Lung (tissue), 12 donors: ENCODE results near the gene AK6. TPM values are rescaled to one million over a fixed set of nuclear protein-coding genes. Genes with fewer than 3 reads are reported as not detected.

Experiments used
- ATAC-seq: fragments of 200-7000 bp; cut with Tn5 transposase; one replicate; pipeline ENCODE4 v1.9.1; 2020; ENCODE audit warnings: moderate number of reproducible peaks; ENCODE audit not compliant: insufficient read depth, low FRiP score
- DNase-seq, 3 donors: peaks; one replicate each; pipeline ENCODE4 v3.0.0-alpha.2; 2013 to 2017
- H3K27ac ChIP-seq, 2 donors: one replicate each; pipeline ENCODE4 v1.5.1; 2013; ENCODE audit warnings: mild to moderate bottlenecking in 2 of 2, moderate library complexity in 2 of 2, control low read depth in 1 of 2, inconsistent platforms in 1 of 2, low read depth in 1 of 2, low read length in 1 of 2
- H3K27me3 ChIP-seq, 3 donors: one replicate each; pipeline ENCODE4 v1.5.1; 2013; ENCODE audit warnings: low read length in 2 of 3; ENCODE audit not compliant: control insufficient read depth in 3 of 3, insufficient read depth in 3 of 3
- H3K36me3 ChIP-seq, 4 donors: one replicate each; pipeline ENCODE4 v1.5.1; 2013; ENCODE audit warnings: low read length in 4 of 4, mild to moderate bottlenecking in 1 of 4, moderate library complexity in 1 of 4; ENCODE audit not compliant: control insufficient read depth in 4 of 4, insufficient read depth in 4 of 4
- H3K4me1 ChIP-seq, 5 donors: one replicate each; pipeline ENCODE4 v1.5.1; 2013; ENCODE audit warnings: low read length in 5 of 5, mild to moderate bottlenecking in 2 of 5, moderate library complexity in 1 of 5; ENCODE audit not compliant: control insufficient read depth in 5 of 5, insufficient read depth in 5 of 5
- H3K4me3 ChIP-seq: one replicate; pipeline ENCODE4 v1.5.1; 2013; ENCODE audit warnings: mild to moderate bottlenecking, control low read depth, moderate library complexity
- H3K9ac ChIP-seq, 2 donors: one replicate each; pipeline ENCODE4 v1.5.1; 2013; ENCODE audit warnings: low read length in 2 of 2, control low read depth in 1 of 2; ENCODE audit not compliant: insufficient read depth in 1 of 2
- H3K9me3 ChIP-seq, 4 donors: one replicate each; pipeline ENCODE4 v1.5.1; 2013; ENCODE audit warnings: low read length in 3 of 4, mild to moderate bottlenecking in 1 of 4, moderate library complexity in 1 of 4; ENCODE audit not compliant: control insufficient read depth in 4 of 4, insufficient read depth in 3 of 4
- WGBS, 2 donors: extraction: QIAGEN DNeasy Blood & Tissue Kit; methylation state at CpG; one replicate each; pipeline ENCODE4 v1.1.7; 2013; 5-methylcytosine and 5-hydroxymethylcytosine counted together
- polyA plus RNA-seq, 2 donors: library from polyadenylated mRNA; stranded (reverse); fragments of 200-250 nt; gene quantifications; one replicate each; pipeline ENCODE4 v1.2.1, GENCODE V29; 2013
- total RNA-seq, 2 donors: library from RNA; depleted of rRNA in 1 of 2; stranded (reverse); fragments of >200 nt in 1 of 2; gene quantifications; one replicate each; pipeline ENCODE4 v1.2.1, GENCODE V29; 2014 to 2021
- TF ChIP-seq, protein P1 (sequence below): IDR thresholded peaks from 2 replicates; pipeline ENCODE4 v1.5.1; 2012; ENCODE audit warnings: mild to moderate bottlenecking; ENCODE audit errors: control extremely low read depth, extremely low read depth
- donor health status: control.
- donor health status: control.
- donor health status: Bipolar disorder and iron deficiency.
- donor health status: healthy.
- donor health status: DM: yes; HTN: yes; CAD: no.

Gene AK6
- total and polyA plus RNA-seq, 4 donors, result 20.6 to 38.0 (median 33.7) TPM

GRCh38 chr5:69317391-69317790 is 51.9 kb downstream of the AK6 start:
- Histone ChIP-seq H3K9ac (no peak overlapping the region), H3K27me3 (no peaks in the 10 kb centered on the region), H3K36me3 (peaks cover 0 to 14% (median 6%) of the 10 kb centered on the region in 4 donors), H3K9me3 (no peaks in the 10 kb centered on the region), H3K4me1 (no peaks in the 10 kb centered on the region), H3K27ac (no peak overlapping the region), H3K4me3 (no peak overlapping the region)
- WGBS, 2 donors, result 27 to 76% methylated on average over 4 of the region's 4 CpGs
- DNase-seq (no peak), ATAC-seq (no peak)
- TF ChIP-seq, protein P1, sequence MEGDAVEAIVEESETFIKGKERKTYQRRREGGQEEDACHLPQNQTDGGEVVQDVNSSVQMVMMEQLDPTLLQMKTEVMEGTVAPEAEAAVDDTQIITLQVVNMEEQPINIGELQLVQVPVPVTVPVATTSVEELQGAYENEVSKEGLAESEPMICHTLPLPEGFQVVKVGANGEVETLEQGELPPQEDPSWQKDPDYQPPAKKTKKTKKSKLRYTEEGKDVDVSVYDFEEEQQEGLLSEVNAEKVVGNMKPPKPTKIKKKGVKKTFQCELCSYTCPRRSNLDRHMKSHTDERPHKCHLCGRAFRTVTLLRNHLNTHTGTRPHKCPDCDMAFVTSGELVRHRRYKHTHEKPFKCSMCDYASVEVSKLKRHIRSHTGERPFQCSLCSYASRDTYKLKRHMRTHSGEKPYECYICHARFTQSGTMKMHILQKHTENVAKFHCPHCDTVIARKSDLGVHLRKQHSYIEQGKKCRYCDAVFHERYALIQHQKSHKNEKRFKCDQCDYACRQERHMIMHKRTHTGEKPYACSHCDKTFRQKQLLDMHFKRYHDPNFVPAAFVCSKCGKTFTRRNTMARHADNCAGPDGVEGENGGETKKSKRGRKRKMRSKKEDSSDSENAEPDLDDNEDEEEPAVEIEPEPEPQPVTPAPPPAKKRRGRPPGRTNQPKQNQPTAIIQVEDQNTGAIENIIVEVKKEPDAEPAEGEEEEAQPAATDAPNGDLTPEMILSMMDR, result no peak

DNA sequence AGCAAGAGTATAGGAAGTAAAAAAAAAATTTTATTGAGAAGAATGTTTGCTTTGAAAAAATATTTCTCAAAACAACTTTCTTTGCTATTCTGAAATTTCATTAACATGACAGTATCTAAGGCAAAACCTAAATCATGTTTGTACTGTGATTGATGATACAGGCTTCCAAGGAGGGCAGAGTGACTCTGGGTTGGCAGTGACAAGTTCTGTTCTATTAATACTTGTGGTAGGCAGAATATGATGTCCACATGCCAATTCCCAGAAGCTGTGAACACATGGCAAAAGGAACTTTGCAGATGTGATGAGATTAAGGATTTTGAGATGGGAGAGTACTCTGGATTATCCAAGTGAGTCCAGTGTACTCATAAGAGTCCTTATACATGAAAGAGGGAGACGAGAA is 53.3 kb downstream of the AK6 start:
- Histone ChIP-seq H3K4me1 (no peaks in the 10 kb centered on the region), H3K36me3 (peaks cover 0 to 14% (median 6%) of the 10 kb centered on the region in 4 donors), H3K9me3 (no peaks in the 10 kb centered on the region), H3K27ac (no peak overlapping the region), H3K4me3 (no peak overlapping the region), H3K9ac (no peak overlapping the region), H3K27me3 (no peaks in the 10 kb centered on the region)
- DNase-seq, result no peak
- WGBS, 2 donors, result 88 to 92% methylated on average over 1 of the region's 1 CpG
- ATAC-seq, result no peak
- TF ChIP-seq, protein P1, result no peak

DNA sequence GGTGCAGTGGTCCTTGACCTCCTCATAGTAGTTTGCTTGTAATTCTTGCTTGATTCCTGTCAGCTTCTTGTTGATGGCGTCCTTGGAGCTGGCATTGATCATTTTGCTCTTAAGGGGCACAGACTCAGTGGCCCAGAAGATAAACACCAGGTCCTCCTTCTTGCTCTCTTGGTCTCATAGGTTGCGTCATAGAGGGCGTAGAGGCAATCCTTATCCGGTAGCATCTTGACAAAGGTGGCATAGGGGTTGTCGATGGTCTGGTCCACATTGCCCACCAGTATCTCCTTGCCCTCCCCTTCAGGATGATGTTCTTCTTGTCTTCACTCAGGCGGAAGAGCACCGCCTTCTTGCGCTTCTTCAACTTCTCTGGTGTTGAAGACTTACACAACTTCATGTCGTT is 55.9 kb downstream of the AK6 start:
- DNase-seq, result no peak
- TF ChIP-seq, protein P1, result no peak
- no peaks in the 10 kb centered on the region for H3K9me3 ChIP-seq
- WGBS, 2 donors, result 89 to 95% methylated on average over 9 of the region's 9 CpGs
- H3K27me3 ChIP-seq, result no peaks in the 10 kb centered on the region
- no peak overlapping the region for H3K9ac ChIP-seq
- no peak overlapping the region for H3K27ac ChIP-seq
- H3K4me1 ChIP-seq, result no peaks in the 10 kb centered on the region
- H3K36me3 ChIP-seq, result peaks cover 0 to 13% (median 4%) of the 10 kb centered on the region in 4 donors
- no peak for ATAC-seq
- no peak overlapping the region for H3K4me3 ChIP-seq
